Transverse colon (tissue), 4 donors: ENCODE measurements around the gene JUP.

Experiments used
- POLR2AphosphoS5 ChIP-seq, 3 donors: sonication (generic); formaldehyde crosslinking; IDR thresholded peaks; one replicate each; pipeline ENCODE4 v1.6.1; 2016; ENCODE audit warnings: antibody characterized with exemption in 3 of 3
- TF ChIP-seq, protein P1 (sequence below), 5 experiments: fragments of 200-600 bp in 3 of 5; fragments of 450-650 bp in 2 of 5; sonication (generic) in 3 of 5; IDR thresholded peaks; 1 replicate in 2 of 5; 2 replicates in 3 of 5; pipeline ENCODE4 v1.5.1; 2016 to 2017; ENCODE audit warnings: antibody characterized with exemption in 5 of 5, inconsistent platforms in 3 of 5, mild to moderate bottlenecking in 2 of 5, moderate library complexity in 1 of 5

DNA sequence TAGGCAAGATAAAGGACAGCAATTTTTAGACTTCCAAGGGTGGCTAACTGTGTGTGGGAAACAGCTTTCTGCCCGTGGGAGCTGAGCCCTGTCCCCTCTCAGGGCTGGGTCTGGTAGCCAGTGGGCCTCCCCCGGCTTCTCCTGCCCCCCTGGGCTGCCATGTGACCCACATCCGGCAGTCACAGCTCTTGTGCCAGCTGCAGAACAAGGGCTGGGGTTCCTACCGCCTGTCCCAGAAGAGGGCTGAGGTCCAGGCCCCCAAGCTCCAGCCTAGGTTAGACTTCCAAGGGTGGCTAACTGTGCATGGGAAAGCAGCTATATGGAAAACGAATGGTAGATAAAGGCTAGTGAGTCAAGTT is 68.2 kb downstream of the JUP start:
- TF ChIP-seq, protein P1, sequence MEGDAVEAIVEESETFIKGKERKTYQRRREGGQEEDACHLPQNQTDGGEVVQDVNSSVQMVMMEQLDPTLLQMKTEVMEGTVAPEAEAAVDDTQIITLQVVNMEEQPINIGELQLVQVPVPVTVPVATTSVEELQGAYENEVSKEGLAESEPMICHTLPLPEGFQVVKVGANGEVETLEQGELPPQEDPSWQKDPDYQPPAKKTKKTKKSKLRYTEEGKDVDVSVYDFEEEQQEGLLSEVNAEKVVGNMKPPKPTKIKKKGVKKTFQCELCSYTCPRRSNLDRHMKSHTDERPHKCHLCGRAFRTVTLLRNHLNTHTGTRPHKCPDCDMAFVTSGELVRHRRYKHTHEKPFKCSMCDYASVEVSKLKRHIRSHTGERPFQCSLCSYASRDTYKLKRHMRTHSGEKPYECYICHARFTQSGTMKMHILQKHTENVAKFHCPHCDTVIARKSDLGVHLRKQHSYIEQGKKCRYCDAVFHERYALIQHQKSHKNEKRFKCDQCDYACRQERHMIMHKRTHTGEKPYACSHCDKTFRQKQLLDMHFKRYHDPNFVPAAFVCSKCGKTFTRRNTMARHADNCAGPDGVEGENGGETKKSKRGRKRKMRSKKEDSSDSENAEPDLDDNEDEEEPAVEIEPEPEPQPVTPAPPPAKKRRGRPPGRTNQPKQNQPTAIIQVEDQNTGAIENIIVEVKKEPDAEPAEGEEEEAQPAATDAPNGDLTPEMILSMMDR (IDR thresholded peaks at IDR 0.05): no peak
- TF ChIP-seq POLR2AphosphoS5 (IDR thresholded peaks at IDR 0.05): no peak
